DMS53 treated with DMSO at 0.1 percent for 48 hours (cell line): ENCODE data around the gene PKD1L1.
A peak's percentile ranks its signal among the peaks of the same experiment; 100 is the strongest.

Experiments
- DNase-seq: peaks from one replicate; lab custom pipeline; 2025; ENCODE audit not compliant: unreplicated experiment; lab: John Stamatoyannopoulos, UW

PKD1L1 gene

GRCh38 chr7:47877336-47877735, 70.9 kb downstream of the PKD1L1 start:
- no peak for DNase-seq

GRCh38 chr7:47875998-47876744, 72.1 kb downstream of the PKD1L1 start:
- no peak for DNase-seq

- no peak for DNase-seq
These were observed 72.9 kb downstream of the PKD1L1 start for GRCh38 chr7:47875406-47875805.

GRCh38 chr7:47873762-47874161, 74.5 kb downstream of the PKD1L1 start:
- peak; percentile 3 for DNase-seq

GRCh38 chr7:47867286-47867685, 81.0 kb downstream of the PKD1L1 start:
- no peak for DNase-seq

- DNase-seq: no peak
These were observed 82.1 kb downstream of the PKD1L1 start for GRCh38 chr7:47866120-47866519.

- no peak for DNase-seq
These were observed 95.7 kb downstream of the PKD1L1 start for GRCh38 chr7:47852330-47853245.

GRCh38 chr7:47847207-47847606, 101.1 kb downstream of the PKD1L1 start:
- no peak for DNase-seq

GRCh38 chr7:47846138-47846836, 102.0 kb downstream of the PKD1L1 start:
- DNase-seq: peak; percentile 31

- DNase-seq: peak; percentile 20
These were observed 104.0 kb downstream of the PKD1L1 start for GRCh38 chr7:47844311-47844710.

GRCh38 chr7:47843291-47843690, 105.0 kb downstream of the PKD1L1 start:
- DNase-seq: no peak

GRCh38 chr7:47839381-47839780, 108.9 kb downstream of the PKD1L1 start:
- no peak for DNase-seq

GRCh38 chr7:47837826-47838225, 110.4 kb downstream of the PKD1L1 start:
- no peak for DNase-seq

GRCh38 chr7:47836503-47837202, 111.6 kb downstream of the PKD1L1 start:
- no peak for DNase-seq

GRCh38 chr7:47836080-47836479, 112.2 kb downstream of the PKD1L1 start:
- DNase-seq: no peak

GRCh38 chr7:47833211-47833610, 115.1 kb downstream of the PKD1L1 start:
- no peak for DNase-seq

GRCh38 chr7:47832105-47832715, 116.1 kb downstream of the PKD1L1 start:
- no peak for DNase-seq

GRCh38 chr7:47830015-47830414, 118.3 kb downstream of the PKD1L1 start:
- DNase-seq: no peak

GRCh38 chr7:47827871-47828270, 120.4 kb downstream of the PKD1L1 start:
- no peak for DNase-seq

- DNase-seq: no peak
These were observed 120.9 kb downstream of the PKD1L1 start for GRCh38 chr7:47827351-47827756.
